Neural progenitor cell (in vitro differentiated cells): ENCODE data around the gene MCCC2.

ENCODE experiments used
- EZH2 ChIP-seq: fragments of 200-600 bp; sonication (generic); IDR thresholded peaks from 2 replicates; pipeline ENCODE4 v1.6.1; 2017; ENCODE audit warnings: antibody characterized with exemption, mild to moderate bottlenecking, moderate library complexity
- EZH2phosphoT487 ChIP-seq: fragments of 200-600 bp; sonication (generic); IDR thresholded peaks from 2 replicates; pipeline ENCODE4 v1.6.1; 2017; ENCODE audit warnings: antibody characterized with exemption
- TF ChIP-seq, protein P1 (sequence below): fragments of 200-600 bp; sonication (generic); IDR thresholded peaks from 2 replicates; pipeline ENCODE4 v1.5.1; 2017; ENCODE audit warnings: antibody characterized with exemption, mild to moderate bottlenecking

DNA sequence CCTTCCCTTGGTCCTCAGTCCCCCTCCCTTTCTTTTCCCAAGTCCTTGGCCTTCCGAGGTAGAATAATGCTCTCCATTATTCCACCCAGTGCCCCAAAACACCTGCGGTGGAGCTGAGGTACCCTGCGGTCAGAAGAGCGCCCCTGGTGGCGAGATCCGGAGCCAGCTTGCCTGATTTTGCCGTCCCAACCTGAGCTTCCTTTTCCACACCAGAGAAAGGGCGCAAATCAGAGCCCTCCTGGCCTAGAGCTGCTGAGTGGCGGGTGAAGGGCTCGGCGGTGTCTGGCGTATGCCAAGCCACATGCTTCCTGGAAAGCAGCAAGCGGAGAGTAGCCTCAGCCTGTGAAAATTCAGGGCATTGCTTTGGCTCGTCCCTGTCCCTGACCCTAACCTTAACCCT, 110.8 kb downstream of the MCCC2 start:
- TF ChIP-seq, protein P1, sequence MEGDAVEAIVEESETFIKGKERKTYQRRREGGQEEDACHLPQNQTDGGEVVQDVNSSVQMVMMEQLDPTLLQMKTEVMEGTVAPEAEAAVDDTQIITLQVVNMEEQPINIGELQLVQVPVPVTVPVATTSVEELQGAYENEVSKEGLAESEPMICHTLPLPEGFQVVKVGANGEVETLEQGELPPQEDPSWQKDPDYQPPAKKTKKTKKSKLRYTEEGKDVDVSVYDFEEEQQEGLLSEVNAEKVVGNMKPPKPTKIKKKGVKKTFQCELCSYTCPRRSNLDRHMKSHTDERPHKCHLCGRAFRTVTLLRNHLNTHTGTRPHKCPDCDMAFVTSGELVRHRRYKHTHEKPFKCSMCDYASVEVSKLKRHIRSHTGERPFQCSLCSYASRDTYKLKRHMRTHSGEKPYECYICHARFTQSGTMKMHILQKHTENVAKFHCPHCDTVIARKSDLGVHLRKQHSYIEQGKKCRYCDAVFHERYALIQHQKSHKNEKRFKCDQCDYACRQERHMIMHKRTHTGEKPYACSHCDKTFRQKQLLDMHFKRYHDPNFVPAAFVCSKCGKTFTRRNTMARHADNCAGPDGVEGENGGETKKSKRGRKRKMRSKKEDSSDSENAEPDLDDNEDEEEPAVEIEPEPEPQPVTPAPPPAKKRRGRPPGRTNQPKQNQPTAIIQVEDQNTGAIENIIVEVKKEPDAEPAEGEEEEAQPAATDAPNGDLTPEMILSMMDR = peak; percentile 86
- no peak for TF ChIP-seq EZH2
- no peak for TF ChIP-seq EZH2phosphoT487
